HepG2 (cell line): ENCODE results near the gene DBN1. TPM values are rescaled to one million over a fixed set of nuclear protein-coding genes. Genes with fewer than 3 reads are reported as not detected.
A peak's percentile ranks its signal among the peaks of the same experiment; 100 is the strongest.

ENCODE experiments used
- ATAC-seq: fragments of 200-7000 bp; cut with Tn5 transposase; 3 replicates; pipeline ENCODE4 v1.9.1; 2020; ENCODE audit warnings: mild to moderate bottlenecking, moderate library complexity
- BruUV-seq: library from RNA; stranded (reverse); fragments of 400-500 nt; replicated peaks from 2 replicates; lab custom pipeline; 2021; lab: Mats Ljungman, UMichigan
- CTCF ChIA-PET: fragments of 300-600 bp; formaldehyde crosslinking; extraction: SDS; loops from one replicate; lab custom pipeline; 2021; ENCODE audit warnings: low total read pairs, inconsistent platforms, low intra/inter-chr PET ratio; lab: Yijun Ruan, JAX
- POLR2A ChIA-PET: fragments of 350-600 bp; sonication (Branson Sonifier 250); formaldehyde crosslinking; loops from one replicate; lab custom pipeline; 2020; ENCODE audit warnings: antibody characterized with exemption, inconsistent platforms; lab: Yijun Ruan, JAX
- DNase-seq: peaks from one replicate; pipeline ENCODE4 v3.0.0-alpha.2; 2015; ENCODE audit warnings: low spot score
- FAIRE-seq: peaks from 3 replicates; lab custom pipeline; 2011; peaks lifted over from hg19 to GRCh38; lab: Jason Lieb, UNC
- H2AFZ ChIP-seq: one replicate; pipeline ENCODE4 v1.6.1; 2011; ENCODE audit warnings: low read length, inconsistent platforms
- H3K27ac ChIP-seq: fragments of 300-600 bp; 3 replicates; pipeline ENCODE4 v1.8.0; 2011; ENCODE audit warnings: mixed run types, mild to moderate bottlenecking, mixed read lengths, low read length, inconsistent platforms; ENCODE audit not compliant: insufficient read depth; ENCODE audit errors: extremely low read length
- H3K27me3 ChIP-seq, 2 experiments: fragments of 200-600 bp in 1 of 2; 2 replicates in 1 of 2; 3 replicates in 1 of 2; pipeline versions ENCODE4 v1.6.0 to v1.8.0; 2011; ENCODE audit warnings: low read length in 2 of 2, mild to moderate bottlenecking in 2 of 2, moderate library complexity in 2 of 2, inconsistent platforms in 1 of 2; ENCODE audit not compliant: insufficient read depth in 2 of 2, control insufficient read depth in 1 of 2
- H3K36me3 ChIP-seq, 2 experiments: fragments of 200-600 bp in 1 of 2; replicated peaks in 1 of 2; 2 replicates in 1 of 2; 3 replicates in 1 of 2; pipeline versions ENCODE4 v1.5.1 to v1.8.0; 2011; ENCODE audit warnings: low read length in 2 of 2, inconsistent platforms in 1 of 2; ENCODE audit not compliant: insufficient read depth in 2 of 2, control insufficient read depth in 1 of 2
- H3K4me1 ChIP-seq: 2 replicates; pipeline ENCODE4 v1.5.1; 2012; ENCODE audit warnings: low read length, inconsistent platforms; ENCODE audit not compliant: insufficient read depth
- H3K4me2 ChIP-seq: 2 replicates; pipeline ENCODE4 v1.6.0; 2011; ENCODE audit warnings: low read depth, low read length, inconsistent platforms
- H3K4me3 ChIP-seq, 3 experiments: fragments of 200-600 bp in 1 of 3; sonication (generic), shearing (Covaris generic) in 1 of 3; replicated peaks in 1 of 3; 2 replicates each; pipeline ENCODE4 v1.5.1; 2011 to 2016; ENCODE audit warnings: low read length in 3 of 3, inconsistent platforms in 2 of 3, low read depth in 2 of 3, mild to moderate bottlenecking in 2 of 3, control low read depth in 1 of 3, mixed read lengths in 1 of 3; ENCODE audit not compliant: insufficient read depth in 1 of 3
- H3K79me2 ChIP-seq: one replicate; pipeline ENCODE4 v1.6.1; 2011; ENCODE audit warnings: low read length, inconsistent platforms; ENCODE audit not compliant: insufficient read depth
- H3K9ac ChIP-seq: 2 replicates; pipeline ENCODE4 v1.6.0; 2011; ENCODE audit warnings: mild to moderate bottlenecking, low read depth, low read length, inconsistent platforms; ENCODE audit not compliant: insufficient read depth
- H3K9me3 ChIP-seq: 2 replicates; pipeline ENCODE4 v1.5.1; 2012; ENCODE audit warnings: mild to moderate bottlenecking, low read length
- H4K20me1 ChIP-seq: 2 replicates; pipeline ENCODE4 v1.6.0; 2011; ENCODE audit warnings: inconsistent platforms, mild to moderate bottlenecking, low read length, moderate library complexity; ENCODE audit not compliant: insufficient read depth
- PHB2 ChIP-seq: fragments of 450-650 bp; IDR thresholded peaks from 2 replicates; pipeline ENCODE4 v1.6.1; 2018; ENCODE audit not compliant: partially characterized antibody
- RBFOX2 ChIP-seq: fragments of 200-400 bp; formaldehyde crosslinking; IDR thresholded peaks from 2 replicates; pipeline ENCODE4 v1.6.1; 2017; ENCODE audit warnings: low read depth, mild to moderate bottlenecking, low read length
- ZNF709 ChIP-seq: sonication (generic); formaldehyde crosslinking; IDR thresholded peaks from 2 replicates; pipeline ENCODE4 v1.5.0; 2020; ENCODE audit warnings: mild to moderate bottlenecking, missing genetic modification reagents
- WGBS: methylation state at CpG from one replicate; pipeline ENCODE4 v1.1.6; 2017; ENCODE audit warnings: low lambda C conversion rate; 5-methylcytosine and 5-hydroxymethylcytosine counted together
- in situ Hi-C: cut with HindIII; loops from 2 replicates; pipeline ENCODE4 v1.10.0; 2017; ENCODE audit warnings: low pct_unique_long_range_greater_than_20kb; ENCODE audit not compliant: extremely low pct_ligation_motif_present
- intact Hi-C: fragments of 100-400 bp; cut with micrococcal nuclease; formaldehyde crosslinking; loops from one replicate; pipeline ENCODE4 v1.10.0; 2022; ENCODE audit not compliant: unreplicated experiment
- polyA plus RNA-seq, 8 experiments: library from polyadenylated mRNA; depleted of rRNA in 3 of 8; stranded (reverse) in 7 of 8; unstranded in 1 of 8; fragments of >200 nt; fragmentation: Illumina TruSeq in 4 of 8; extraction: Trizol in 4 of 8; gene quantifications; 2 replicates each; pipeline versions ENCODE4 v1.2.1 to v1.2.3, GENCODE V29; 2011 to 2016; ENCODE audit warnings: low read depth in 4 of 8, missing spikeins in 1 of 8, mixed read lengths in 1 of 8; ENCODE audit not compliant: insufficient read depth in 1 of 8
- total RNA-seq, 5 experiments: library from RNA; depleted of rRNA; stranded (reverse); fragments of >200 nt; fragmentation: Illumina TruSeq; extraction: Trizol; gene quantifications; 2 replicates each; pipeline ENCODE4 v1.2.3, GENCODE V29; 2016; ENCODE audit warnings: low read depth in 1 of 5
- TF ChIP-seq, protein P1 (sequence below): sonication (generic); formaldehyde crosslinking; IDR thresholded peaks from 2 replicates; pipeline ENCODE4 v1.4.0; 2020; ENCODE audit warnings: mild to moderate bottlenecking, missing genetic modification reagents
- TF ChIP-seq, protein P2 (sequence below): sonication (generic); formaldehyde crosslinking; IDR thresholded peaks from 2 replicates; pipeline ENCODE4 v1.5.0; 2020; ENCODE audit warnings: missing genetic modification reagents, mild to moderate bottlenecking, borderline replicate concordance

The DBN1 gene
- total and polyA plus RNA-seq, 2 of the 13 experiments (the other 11 are each of a cell fraction or from before 2014, with no cell fraction given) = 27.0 to 37.3 TPM

GRCh38 chr5:177511796-177512675 lies 38.6 kb upstream of the DBN1 start:
- Histone ChIP-seq H3K4me2 (no peak overlapping the region), H3K9ac (no peak overlapping the region), H3K27me3 (no peaks in the 10 kb centered on the region; a peak in 1 of 5 replicates), H3K4me1 (peaks cover 17% of the 10 kb centered on the region), H3K9me3 (no peaks in the 10 kb centered on the region), H2AFZ (no peak overlapping the region), H3K36me3 (peaks cover 30 to 57% of the 10 kb centered on the region in 2 experiments; a peak in 4 of 5 replicates), H3K27ac (no peak overlapping the region), H3K4me3 (no peak overlapping the region), H4K20me1 (no peaks in the 10 kb centered on the region; the same call in 1 of the 2 replicates), H3K79me2 (peaks cover 15% of the 10 kb centered on the region)
- WGBS = over 99% methylated on average over 22 of the region's 34 CpGs
- intact Hi-C loops (no loop called here), in situ Hi-C loops (no loop called here)
- ATAC-seq (no peak), DNase-seq (no peak), FAIRE-seq (no peak)
- BruUV-seq = TSS peak; percentile 23
- POLR2A ChIA-PET = no interaction called here
- TF ChIP-seq, protein P1, sequence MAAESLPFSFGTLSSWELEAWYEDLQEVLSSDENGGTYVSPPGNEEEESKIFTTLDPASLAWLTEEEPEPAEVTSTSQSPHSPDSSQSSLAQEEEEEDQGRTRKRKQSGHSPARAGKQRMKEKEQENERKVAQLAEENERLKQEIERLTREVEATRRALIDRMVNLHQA (CRISPR knock-in tag) = no peak
- 0 out of 2 replicates have a peak, but pooled peaks have one; percentile 41 for TF ChIP-seq RBFOX2
- no peak for TF ChIP-seq PHB2
- CTCF ChIA-PET = no interaction called here

DNA sequence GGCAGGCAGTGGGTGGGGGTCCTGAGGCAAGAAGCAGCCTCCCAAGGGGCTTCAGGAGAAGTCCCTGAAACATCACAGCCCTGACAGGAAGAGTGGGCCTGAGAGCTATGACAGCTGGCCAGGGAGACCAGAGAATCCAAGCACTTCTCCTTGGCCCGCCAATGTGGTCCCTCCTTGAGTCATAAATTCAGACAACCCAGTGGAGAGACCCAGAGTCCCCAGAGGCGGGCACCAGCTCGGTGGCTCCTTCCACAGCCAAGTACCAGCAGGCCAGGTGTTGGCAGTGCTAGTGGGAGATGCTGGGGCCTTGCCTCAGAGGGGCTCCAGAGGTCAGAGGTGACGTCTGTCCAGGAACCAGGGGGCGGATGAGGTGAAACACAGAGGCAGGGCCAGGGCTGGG lies 37.7 kb upstream of the DBN1 start:
- no peaks in the 10 kb centered on the region for H3K9me3 ChIP-seq
- CTCF ChIA-PET = no interaction called here
- no peak for TF ChIP-seq ZNF709 (CRISPR knock-in tag)
- TF ChIP-seq, protein P2, sequence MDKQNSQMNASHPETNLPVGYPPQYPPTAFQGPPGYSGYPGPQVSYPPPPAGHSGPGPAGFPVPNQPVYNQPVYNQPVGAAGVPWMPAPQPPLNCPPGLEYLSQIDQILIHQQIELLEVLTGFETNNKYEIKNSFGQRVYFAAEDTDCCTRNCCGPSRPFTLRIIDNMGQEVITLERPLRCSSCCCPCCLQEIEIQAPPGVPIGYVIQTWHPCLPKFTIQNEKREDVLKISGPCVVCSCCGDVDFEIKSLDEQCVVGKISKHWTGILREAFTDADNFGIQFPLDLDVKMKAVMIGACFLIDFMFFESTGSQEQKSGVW (CRISPR knock-in tag) = no peak
- FAIRE-seq (no peak), ATAC-seq (no peak), DNase-seq (no peak)
- BruUV-seq = no TSS peak
- peaks cover 30 to 57% of the 10 kb centered on the region in 2 experiments; a peak in 4 of 5 replicates for H3K36me3 ChIP-seq
- in situ Hi-C loops = no loop called here
- WGBS = 96% methylated on average over 2 of the region's 5 CpGs
- no peak overlapping the region for H3K27ac ChIP-seq
- no peak overlapping the region for H3K4me2 ChIP-seq
- H3K79me2 ChIP-seq = peaks cover 12% of the 10 kb centered on the region
- H3K4me3 ChIP-seq = no peak overlapping the region
- no peak overlapping the region for H2AFZ ChIP-seq
- peaks cover 17% of the 10 kb centered on the region for H3K4me1 ChIP-seq
- intact Hi-C loops = no loop called here
- no peak overlapping the region for H3K9ac ChIP-seq
- H3K27me3 ChIP-seq = no peaks in the 10 kb centered on the region; a peak in 1 of 5 replicates
- POLR2A ChIA-PET = no interaction called here
- no peaks in the 10 kb centered on the region; the same call in 1 of the 2 replicates for H4K20me1 ChIP-seq
